Endothelial cell of umbilical vein (primary cell): ENCODE results near the gene PXK. TPM values are rescaled to one million over a fixed set of nuclear protein-coding genes. Genes with fewer than 3 reads are reported as not detected.

Experiments used
- BruUV-seq: library from RNA; stranded (reverse); fragments of 400-500 nt; replicated peaks from 2 replicates; lab custom pipeline; 2021; lab: Mats Ljungman, UMichigan
- CTCF ChIA-PET: fragments of 300-600, 350-600 bp; sonication (Branson Sonifier 250); formaldehyde crosslinking; loops from one replicate; lab custom pipeline; 2021; ENCODE audit warnings: antibody characterized with exemption, inconsistent platforms; lab: Charles Lee
- POLR2A ChIA-PET: fragments of 300-600, 350-600 bp; sonication (Branson Sonifier 250); formaldehyde crosslinking; loops from one replicate; lab custom pipeline; 2021; ENCODE audit warnings: antibody characterized with exemption, inconsistent platforms; lab: Charles Lee
- DNase-seq: peaks from one replicate; pipeline ENCODE4 v3.0.0-alpha.2; 2011; ENCODE audit warnings: low read depth, low spot score
- FAIRE-seq: peaks from 2 replicates; lab custom pipeline; 2011; peaks lifted over from hg19 to GRCh38; lab: Jason Lieb, UNC
- H2AFZ ChIP-seq: 2 replicates; pipeline ENCODE4 v1.6.0; 2012; ENCODE audit warnings: low read depth, low read length, control low read depth, inconsistent platforms
- H3K27ac ChIP-seq: 2 replicates; pipeline ENCODE4 v1.5.1; 2011; ENCODE audit warnings: low read depth, mild to moderate bottlenecking, control low read depth, low read length, moderate library complexity; ENCODE audit not compliant: insufficient read depth
- H3K27me3 ChIP-seq, 2 experiments: 2 replicates each; pipeline versions ENCODE4 v1.6.0 to v1.6.1; 2011; ENCODE audit warnings: low read length in 2 of 2, mixed read lengths in 1 of 2; ENCODE audit not compliant: control insufficient read depth in 2 of 2, insufficient read depth in 2 of 2
- H3K36me3 ChIP-seq, 2 experiments: 2 replicates in 1 of 2; 3 replicates in 1 of 2; pipeline ENCODE4 v1.5.1; 2011; ENCODE audit warnings: low read length in 2 of 2, mild to moderate bottlenecking in 1 of 2, moderate library complexity in 1 of 2; ENCODE audit not compliant: control insufficient read depth in 2 of 2, insufficient read depth in 2 of 2; ENCODE audit errors: extremely low read depth in 1 of 2
- H3K4me1 ChIP-seq: 3 replicates; pipeline ENCODE4 v1.5.1; 2011; ENCODE audit warnings: mild to moderate bottlenecking, low read length; ENCODE audit not compliant: control insufficient read depth, insufficient read depth; ENCODE audit errors: extremely low read depth
- H3K4me2 ChIP-seq: 2 replicates; pipeline ENCODE4 v1.6.1; 2011; ENCODE audit warnings: low read length, control low read depth, mixed read lengths; ENCODE audit not compliant: insufficient read depth
- H3K4me3 ChIP-seq, 3 experiments: fragments of 200-600 bp in 1 of 3; sonication (generic), shearing (Covaris generic) in 1 of 3; replicated peaks in 1 of 3; 2 replicates each; pipeline ENCODE4 v1.5.1; 2011 to 2016; ENCODE audit warnings: control low read depth in 3 of 3, low read length in 3 of 3, mild to moderate bottlenecking in 2 of 3, inconsistent platforms in 1 of 3, low read depth in 1 of 3, moderate library complexity in 1 of 3; ENCODE audit not compliant: insufficient read depth in 1 of 3
- H3K79me2 ChIP-seq: 2 replicates; pipeline ENCODE4 v1.6.0; 2012; ENCODE audit warnings: low read length, inconsistent platforms; ENCODE audit not compliant: control insufficient read depth, insufficient read depth
- H3K9ac ChIP-seq: replicated peaks from 2 replicates; pipeline ENCODE3; 2011; ENCODE audit warnings: low read length, control low read depth; ENCODE audit not compliant: insufficient read depth; ENCODE audit errors: extremely low read depth
- H3K9me1 ChIP-seq: replicated peaks from 3 replicates; pipeline ENCODE4 v1.6.0; 2011; ENCODE audit warnings: mild to moderate bottlenecking, low read length; ENCODE audit not compliant: control insufficient read depth, insufficient read depth; ENCODE audit errors: extremely low read depth
- H3K9me3 ChIP-seq: replicated peaks from 2 replicates; pipeline ENCODE4 v1.5.1; 2012; ENCODE audit warnings: low read length, inconsistent platforms; ENCODE audit not compliant: control insufficient read depth, insufficient read depth
- H4K20me1 ChIP-seq: replicated peaks from 2 replicates; pipeline ENCODE3; 2011; ENCODE audit warnings: mild to moderate bottlenecking, low read length; ENCODE audit not compliant: control insufficient read depth, insufficient read depth; ENCODE audit errors: extremely low read depth
- EZH2 ChIP-seq: IDR thresholded peaks from 2 replicates; pipeline ENCODE4 v1.6.1; 2012; ENCODE audit warnings: borderline replicate concordance, low read depth, mild to moderate bottlenecking, moderate library complexity, low read length, inconsistent platforms; ENCODE audit not compliant: severe bottlenecking
- FOS ChIP-seq: IDR thresholded peaks from 2 replicates; pipeline ENCODE4 v1.6.1; 2011; ENCODE audit warnings: mild to moderate bottlenecking, low read length, moderate library complexity, borderline replicate concordance; ENCODE audit not compliant: insufficient read depth
- GATA2 ChIP-seq: IDR thresholded peaks from 2 replicates; pipeline ENCODE4 v1.7.0; 2011; ENCODE audit warnings: low read depth, mild to moderate bottlenecking, moderate library complexity, mixed read lengths, low read length; ENCODE audit not compliant: insufficient read length, insufficient read depth
- JUN ChIP-seq: IDR thresholded peaks from 2 replicates; pipeline ENCODE4 v1.6.1; 2011; ENCODE audit warnings: borderline replicate concordance, low read depth; ENCODE audit not compliant: insufficient read length, insufficient read depth
- MYC ChIP-seq: IDR thresholded peaks from one replicate; pipeline ENCODE4 v1.6.1; 2011; ENCODE audit warnings: mild to moderate bottlenecking, low read depth, low read length
- POLR2A ChIP-seq: IDR thresholded peaks from 2 replicates; pipeline ENCODE4 v1.6.1; 2012; ENCODE audit warnings: low read depth, mild to moderate bottlenecking, control low read depth, low read length
- dilution Hi-C: fragments of 300-500 bp; cut with MboI; formaldehyde crosslinking; loops from one replicate; pipeline ENCODE4 v1.15.0; 2019; ENCODE audit warnings: low sequenced_read_pairs; ENCODE audit not compliant: extremely low pct_ligation_motif_present
- intact Hi-C: fragments of 100-400 bp; cut with micrococcal nuclease; formaldehyde crosslinking; loops from one replicate; pipeline ENCODE4 v1.10.0; 2022
- polyA plus RNA-seq, 4 experiments: library from polyadenylated mRNA; depleted of rRNA in 3 of 4; stranded (reverse) in 3 of 4; unstranded in 1 of 4; fragments of >200 nt; gene quantifications; 2 replicates each; pipeline versions ENCODE4 v1.2.1 to v1.2.3, GENCODE V29; 2011 to 2012; ENCODE audit warnings: missing spikeins in 1 of 4
- total RNA-seq: library from RNA; stranded (reverse); gene quantifications from 2 replicates; pipeline ENCODE4 v1.2.3, GENCODE V29; 2021
- TF ChIP-seq, protein P1 (sequence below), 2 donors: IDR thresholded peaks; 1 replicate in 1 of 2; 2 replicates in 1 of 2; pipeline ENCODE4 v1.5.1; 2011; ENCODE audit warnings: low read length in 2 of 2, mild to moderate bottlenecking in 2 of 2, moderate library complexity in 2 of 2, control low read depth in 1 of 2, inconsistent platforms in 1 of 2, low read depth in 1 of 2; ENCODE audit not compliant: insufficient read depth in 1 of 2; ENCODE audit errors: extremely low read depth in 1 of 2
- TF ChIP-seq, protein P2 (sequence below): IDR thresholded peaks from 2 replicates; pipeline ENCODE4 v1.6.1; 2011; ENCODE audit not compliant: insufficient read depth, insufficient read length

PXK gene
- total and polyA plus RNA-seq, 2 donors (not counting 3 experiments of a cell fraction or from before 2014, with no cell fraction given): 11.3 to 14.6 TPM

GRCh38 chr3:58361866-58362265 lies 29.2 kb downstream of the PXK start:
- dilution Hi-C loops: no loop called here
- intact Hi-C loops: no loop called here
- H3K4me2 ChIP-seq: no peak overlapping the region
- H3K4me1 ChIP-seq: no peaks in the 10 kb centered on the region
- no peaks in the 10 kb centered on the region for H3K9me3 ChIP-seq
- no peak overlapping the region for H3K27ac ChIP-seq
- FAIRE-seq (no peak), DNase-seq (no peak)
- H3K9me1 ChIP-seq: no peaks in the 10 kb centered on the region
- ChIA-PET CTCF (no interaction called here), POLR2A (no interaction called here)
- no peak overlapping the region for H3K9ac ChIP-seq
- TF ChIP-seq EZH2 (no peak), MYC (no peak), JUN (no peak), GATA2 (no peak), POLR2A (no peak), FOS (no peak)
- TF ChIP-seq, protein P1, sequence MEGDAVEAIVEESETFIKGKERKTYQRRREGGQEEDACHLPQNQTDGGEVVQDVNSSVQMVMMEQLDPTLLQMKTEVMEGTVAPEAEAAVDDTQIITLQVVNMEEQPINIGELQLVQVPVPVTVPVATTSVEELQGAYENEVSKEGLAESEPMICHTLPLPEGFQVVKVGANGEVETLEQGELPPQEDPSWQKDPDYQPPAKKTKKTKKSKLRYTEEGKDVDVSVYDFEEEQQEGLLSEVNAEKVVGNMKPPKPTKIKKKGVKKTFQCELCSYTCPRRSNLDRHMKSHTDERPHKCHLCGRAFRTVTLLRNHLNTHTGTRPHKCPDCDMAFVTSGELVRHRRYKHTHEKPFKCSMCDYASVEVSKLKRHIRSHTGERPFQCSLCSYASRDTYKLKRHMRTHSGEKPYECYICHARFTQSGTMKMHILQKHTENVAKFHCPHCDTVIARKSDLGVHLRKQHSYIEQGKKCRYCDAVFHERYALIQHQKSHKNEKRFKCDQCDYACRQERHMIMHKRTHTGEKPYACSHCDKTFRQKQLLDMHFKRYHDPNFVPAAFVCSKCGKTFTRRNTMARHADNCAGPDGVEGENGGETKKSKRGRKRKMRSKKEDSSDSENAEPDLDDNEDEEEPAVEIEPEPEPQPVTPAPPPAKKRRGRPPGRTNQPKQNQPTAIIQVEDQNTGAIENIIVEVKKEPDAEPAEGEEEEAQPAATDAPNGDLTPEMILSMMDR (IDR thresholded peaks at IDR 0.05; ENCODE audit: extremely low read depth in 1 of 2, insufficient read depth in 1 of 2, low read depth in 1 of 2, low read length in 2 of 2): no peak
- TF ChIP-seq, protein P2, sequence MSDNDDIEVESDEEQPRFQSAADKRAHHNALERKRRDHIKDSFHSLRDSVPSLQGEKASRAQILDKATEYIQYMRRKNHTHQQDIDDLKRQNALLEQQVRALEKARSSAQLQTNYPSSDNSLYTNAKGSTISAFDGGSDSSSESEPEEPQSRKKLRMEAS: no peak
- no peaks in the 10 kb centered on the region for H4K20me1 ChIP-seq
- H2AFZ ChIP-seq: no peak overlapping the region
- no TSS peak for BruUV-seq
- H3K4me3 ChIP-seq: no peak overlapping the region
- no peaks in the 10 kb centered on the region for H3K27me3 ChIP-seq
- H3K79me2 ChIP-seq: no peaks in the 10 kb centered on the region
- no peaks in the 10 kb centered on the region for H3K36me3 ChIP-seq
